Memory B cell (primary cell): ENCODE data around the gene RPE.

Experiments used
- ATAC-seq: fragments of 150-1000 bp; cut with Tn5 transposase; 2 replicates; pipeline ENCODE4 v1.10.0; 2021; ENCODE audit warnings: low read depth, mild to moderate bottlenecking, moderate library complexity
- DNase-seq, 2 donors: peaks; one replicate each; pipeline ENCODE4 v3.0.0; 2022; ENCODE audit warnings: low spot score in 2 of 2
- H3K27ac Mint-ChIP-seq: one replicate; pipeline ENCODE4 v1.8.0; 2022; ENCODE audit warnings: mild to moderate bottlenecking, moderate library complexity, mixed read lengths
- H3K27me3 Mint-ChIP-seq: one replicate; pipeline ENCODE4 v1.8.0; 2022; ENCODE audit warnings: mixed read lengths
- H3K36me3 Mint-ChIP-seq: one replicate; pipeline ENCODE4 v1.8.0; 2022; ENCODE audit warnings: mild to moderate bottlenecking, mixed read lengths
- H3K4me1 Mint-ChIP-seq: one replicate; pipeline ENCODE4 v1.8.0; 2022; ENCODE audit warnings: mixed read lengths
- H3K4me3 Mint-ChIP-seq: one replicate; pipeline ENCODE4 v1.8.0; 2022; ENCODE audit warnings: mild to moderate bottlenecking, moderate library complexity, mixed read lengths
- H3K9me3 Mint-ChIP-seq: one replicate; pipeline ENCODE4 v1.8.0; 2022; ENCODE audit warnings: mixed read lengths

RPE gene

DNA sequence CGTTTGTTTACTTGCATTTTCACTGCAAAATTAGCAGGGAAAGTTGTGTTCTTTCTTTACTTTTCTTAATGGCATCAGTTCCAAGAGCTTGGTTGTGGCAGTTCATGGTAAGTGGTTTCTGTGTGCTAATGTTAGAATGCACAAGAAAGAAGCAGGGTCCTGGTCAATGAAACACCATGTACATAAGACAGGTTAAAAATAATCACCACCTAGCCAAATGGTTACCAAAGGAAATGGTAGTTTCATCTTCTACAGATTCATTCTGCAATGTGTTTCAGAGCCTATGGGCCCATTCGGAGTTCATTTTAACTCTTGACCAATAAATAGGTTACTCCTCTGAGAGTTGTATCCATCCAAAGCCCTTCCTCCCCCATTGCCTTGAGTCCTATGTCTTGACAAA is 18.1 kb upstream of the RPE start:
- Mint-ChIP-seq H3K4me3 (no peak overlapping the region), H3K36me3 (no peaks in the 10 kb centered on the region), H3K27ac (no peak overlapping the region), H3K9me3 (no peaks in the 10 kb centered on the region), H3K4me1 (peaks cover 2% of the 10 kb centered on the region), H3K27me3 (peaks cover 4% of the 10 kb centered on the region)
- DNase-seq (no peak), ATAC-seq (no peak)

GRCh38 chr2:209985874-209986273 is 16.6 kb upstream of the RPE start:
- no peaks in the 10 kb centered on the region for H3K36me3 Mint-ChIP-seq
- H3K27ac Mint-ChIP-seq = no peak overlapping the region
- ATAC-seq (no peak), DNase-seq (no peak)
- H3K4me3 Mint-ChIP-seq = no peak overlapping the region
- H3K4me1 Mint-ChIP-seq = peaks cover 2% of the 10 kb centered on the region
- no peaks in the 10 kb centered on the region for H3K9me3 Mint-ChIP-seq
- H3K27me3 Mint-ChIP-seq = peaks cover 3% of the 10 kb centered on the region

DNA sequence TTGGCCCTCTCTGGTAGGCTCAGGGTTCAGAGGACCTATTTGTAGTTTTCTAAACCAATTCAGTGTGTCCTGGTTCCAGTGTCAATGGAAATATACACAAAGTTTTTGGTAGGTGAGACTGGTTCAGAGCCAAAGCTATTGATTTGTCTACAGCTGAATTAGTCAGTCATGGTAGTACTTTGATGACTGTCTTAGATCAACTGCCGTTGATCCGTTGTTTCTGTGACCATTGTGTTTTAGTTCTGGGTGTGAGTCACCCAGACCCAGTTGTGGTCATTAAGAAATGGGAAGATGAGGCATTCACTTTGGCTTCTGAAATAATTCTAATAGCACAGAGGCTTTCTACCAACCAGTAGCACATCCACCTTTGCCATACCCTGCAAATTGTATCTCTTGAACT is 16.0 kb upstream of the RPE start:
- peaks cover 3% of the 10 kb centered on the region for H3K27me3 Mint-ChIP-seq
- DNase-seq = no peak

GRCh38 chr2:209988010-209988409 is 14.4 kb upstream of the RPE start:
- peaks cover 2% of the 10 kb centered on the region for H3K4me1 Mint-ChIP-seq
- peak overlapping the region; percentile 5 for H3K4me3 Mint-ChIP-seq
- ATAC-seq (peak; percentile 64), DNase-seq (no peak)
- no peaks in the 10 kb centered on the region for H3K9me3 Mint-ChIP-seq
- H3K27me3 Mint-ChIP-seq = peaks cover 3% of the 10 kb centered on the region
- H3K27ac Mint-ChIP-seq = no peak overlapping the region
- H3K36me3 Mint-ChIP-seq = no peaks in the 10 kb centered on the region

More for the DNA sequence above, 16.0 kb upstream of the RPE start:
- Mint-ChIP-seq H3K4me1 (peaks cover 2% of the 10 kb centered on the region), H3K9me3 (no peaks in the 10 kb centered on the region), H3K4me3 (no peak overlapping the region), H3K27ac (no peak overlapping the region), H3K36me3 (no peaks in the 10 kb centered on the region)
- ATAC-seq = no peak

GRCh38 chr2:209990838-209991237 is 11.6 kb upstream of the RPE start:
- H3K36me3 Mint-ChIP-seq = no peaks in the 10 kb centered on the region
- peaks cover 3% of the 10 kb centered on the region for H3K27me3 Mint-ChIP-seq
- DNase-seq (no peak), ATAC-seq (no peak)
- no peak overlapping the region for H3K4me3 Mint-ChIP-seq
- H3K27ac Mint-ChIP-seq = no peak overlapping the region
- peaks cover under 1% of the 10 kb centered on the region for H3K4me1 Mint-ChIP-seq
- H3K9me3 Mint-ChIP-seq = no peaks in the 10 kb centered on the region

DNA sequence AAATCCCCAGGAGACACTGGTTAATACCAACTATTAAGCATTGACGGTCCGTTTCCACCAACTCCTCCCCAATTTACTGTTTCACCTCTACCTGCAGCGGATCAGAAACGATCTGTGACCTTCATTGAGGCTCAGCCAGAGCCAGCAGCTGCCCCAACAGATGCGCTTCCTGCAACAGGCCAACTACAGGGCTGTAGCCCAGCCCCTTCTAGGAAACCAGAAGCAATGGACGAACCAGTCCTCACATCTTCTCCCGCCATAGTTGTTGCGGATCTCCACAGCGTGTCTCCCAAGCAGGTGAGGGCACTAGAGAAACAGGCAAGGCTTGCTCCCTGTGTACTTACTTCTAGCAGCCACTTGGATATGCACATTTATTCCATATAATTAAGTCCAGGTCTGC is 8.5 kb upstream of the RPE start:
- DNase-seq (no peak), ATAC-seq (no peak)
- Mint-ChIP-seq H3K4me3 (no peak overlapping the region), H3K9me3 (no peaks in the 10 kb centered on the region), H3K27ac (no peak overlapping the region), H3K27me3 (peaks cover 3% of the 10 kb centered on the region), H3K4me1 (no peaks in the 10 kb centered on the region), H3K36me3 (no peaks in the 10 kb centered on the region)

GRCh38 chr2:209998596-209998995 is 3.8 kb upstream of the RPE start:
- DNase-seq (no peak), ATAC-seq (no peak)
- H3K27me3 Mint-ChIP-seq = peaks cover 3% of the 10 kb centered on the region
- H3K36me3 Mint-ChIP-seq = no peaks in the 10 kb centered on the region
- H3K9me3 Mint-ChIP-seq = no peaks in the 10 kb centered on the region
- H3K4me3 Mint-ChIP-seq = no peak overlapping the region
- peaks cover 11% of the 10 kb centered on the region for H3K4me1 Mint-ChIP-seq
- H3K27ac Mint-ChIP-seq = no peak overlapping the region

DNA sequence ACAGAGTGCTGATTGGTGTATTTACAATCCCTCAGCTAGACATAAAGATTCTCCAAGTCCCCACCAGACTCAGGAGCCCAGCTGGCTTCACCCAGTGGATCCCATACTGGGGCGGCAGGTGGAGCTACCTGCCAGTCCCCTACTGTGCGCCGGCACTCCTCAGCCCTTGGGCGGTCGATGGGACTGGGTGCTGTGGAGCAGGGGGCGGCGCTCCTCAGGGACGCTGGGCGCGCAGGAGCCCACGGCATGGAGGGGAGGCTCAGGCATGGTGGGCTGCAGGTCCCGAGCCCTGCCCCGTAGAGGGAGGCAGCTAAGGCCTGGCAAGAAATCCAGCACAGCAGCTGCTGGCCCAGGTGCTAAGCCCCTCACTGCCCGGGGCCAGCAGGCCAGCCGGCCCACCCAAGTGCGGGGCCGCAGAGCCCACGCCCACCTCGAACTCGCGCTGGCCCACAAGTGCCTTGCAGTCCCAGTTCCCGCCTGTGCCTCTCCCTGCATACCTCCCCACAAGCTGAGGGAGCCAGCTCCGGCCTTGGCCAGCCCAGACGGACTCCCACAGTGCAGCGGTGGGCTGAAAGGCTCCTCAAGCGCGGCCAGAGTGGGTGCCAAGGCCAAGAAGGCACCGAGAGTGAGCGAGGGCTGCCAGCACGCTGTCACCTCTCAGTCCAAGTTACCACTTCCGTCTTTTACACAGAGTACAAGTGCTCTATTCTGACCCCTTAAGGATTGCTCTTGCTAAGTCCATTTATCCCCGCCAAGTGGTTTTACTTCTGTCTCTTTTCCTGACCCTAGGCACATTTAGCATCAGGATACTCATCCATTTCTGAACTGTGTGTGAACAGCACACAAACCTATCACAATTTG is 1.7 kb upstream of the RPE start:
- no peak overlapping the region for H3K4me3 Mint-ChIP-seq
- H3K27me3 Mint-ChIP-seq = no peaks in the 10 kb centered on the region
- peaks cover 23% of the 10 kb centered on the region for H3K4me1 Mint-ChIP-seq
- H3K27ac Mint-ChIP-seq = no peak overlapping the region
- DNase-seq (no peak), ATAC-seq (no peak)
- no peaks in the 10 kb centered on the region for H3K9me3 Mint-ChIP-seq
- no peaks in the 10 kb centered on the region for H3K36me3 Mint-ChIP-seq

DNA sequence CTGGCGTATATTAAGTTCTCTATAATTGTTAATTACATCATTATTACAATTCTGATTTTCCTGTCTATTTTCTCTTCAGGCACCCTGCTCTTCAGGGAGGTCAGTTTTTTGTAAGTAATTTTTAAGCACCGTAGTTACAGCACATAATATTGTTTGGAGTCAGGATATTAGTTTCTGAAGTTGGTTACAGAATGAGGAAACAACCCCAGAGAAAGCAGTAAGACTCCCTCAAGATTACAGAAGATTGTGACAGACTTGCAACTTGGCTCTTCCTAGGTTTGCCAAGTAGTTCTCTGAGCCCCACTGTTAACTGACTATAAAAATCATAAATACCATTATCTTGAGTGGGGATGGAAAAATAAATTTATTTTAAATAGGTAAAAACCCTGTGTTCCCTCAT is 921 bp downstream of the RPE start:
- Mint-ChIP-seq H3K4me3 (peak overlapping the region; percentile 84), H3K4me1 (peaks cover 37% of the 10 kb centered on the region), H3K27me3 (no peaks in the 10 kb centered on the region), H3K9me3 (no peaks in the 10 kb centered on the region), H3K27ac (peak overlapping the region; percentile 96), H3K36me3 (peaks cover 3% of the 10 kb centered on the region)
- ATAC-seq = no peak
- no peak for DNase-seq

GRCh38 chr2:210004881-210005280 is 2.4 kb downstream of the RPE start:
- Mint-ChIP-seq H3K27ac (peak overlapping the region; percentile 53), H3K9me3 (no peaks in the 10 kb centered on the region)

GRCh38 chr2:210007895-210008294 is 5.5 kb downstream of the RPE start:
- Mint-ChIP-seq H3K27me3 (no peaks in the 10 kb centered on the region), H3K4me3 (no peak overlapping the region), H3K9me3 (no peaks in the 10 kb centered on the region), H3K27ac (no peak overlapping the region), H3K36me3 (peaks cover 14% of the 10 kb centered on the region), H3K4me1 (peaks cover 35% of the 10 kb centered on the region)
- DNase-seq (no peak), ATAC-seq (no peak)

More at GRCh38 chr2:210004881-210005280, 2.4 kb downstream of the RPE start:
- ATAC-seq (no peak), DNase-seq (no peak)
- peaks cover 4% of the 10 kb centered on the region for H3K36me3 Mint-ChIP-seq
- peaks cover 38% of the 10 kb centered on the region for H3K4me1 Mint-ChIP-seq
- H3K27me3 Mint-ChIP-seq = no peaks in the 10 kb centered on the region
- peak overlapping the region; percentile 19 for H3K4me3 Mint-ChIP-seq

GRCh38 chr2:210009126-210009525 is 6.7 kb downstream of the RPE start:
- H3K9me3 Mint-ChIP-seq = no peaks in the 10 kb centered on the region
- DNase-seq (no peak), ATAC-seq (no peak)
- H3K36me3 Mint-ChIP-seq = peaks cover 18% of the 10 kb centered on the region
- H3K27me3 Mint-ChIP-seq = no peaks in the 10 kb centered on the region
- H3K27ac Mint-ChIP-seq = no peak overlapping the region
- H3K4me3 Mint-ChIP-seq = no peak overlapping the region
- H3K4me1 Mint-ChIP-seq = peaks cover 33% of the 10 kb centered on the region

GRCh38 chr2:210009896-210010295 is 7.5 kb downstream of the RPE start:
- H3K4me3 Mint-ChIP-seq = no peak overlapping the region

GRCh38 chr2:210020138-210020537 is 17.7 kb downstream of the RPE start:
- H3K36me3 Mint-ChIP-seq = peaks cover 30% of the 10 kb centered on the region
- H3K27ac Mint-ChIP-seq = no peak overlapping the region
- no peak for ATAC-seq
- H3K4me1 Mint-ChIP-seq = no peaks in the 10 kb centered on the region
- no peaks in the 10 kb centered on the region for H3K27me3 Mint-ChIP-seq
- no peak overlapping the region for H3K4me3 Mint-ChIP-seq
- no peak for DNase-seq
- no peaks in the 10 kb centered on the region for H3K9me3 Mint-ChIP-seq

More at GRCh38 chr2:210009896-210010295, 7.5 kb downstream of the RPE start:
- Mint-ChIP-seq H3K27ac (no peak overlapping the region), H3K36me3 (peaks cover 21% of the 10 kb centered on the region), H3K4me1 (peaks cover 28% of the 10 kb centered on the region), H3K27me3 (no peaks in the 10 kb centered on the region), H3K9me3 (no peaks in the 10 kb centered on the region)
- ATAC-seq (no peak), DNase-seq (no peak)

GRCh38 chr2:210022824-210023223 is 20.4 kb downstream of the RPE start:
- H3K4me3 Mint-ChIP-seq = no peak overlapping the region
- H3K36me3 Mint-ChIP-seq = peaks cover 19% of the 10 kb centered on the region
- no peak for DNase-seq
- H3K27ac Mint-ChIP-seq = peak overlapping the region; percentile 59
- no peaks in the 10 kb centered on the region for H3K4me1 Mint-ChIP-seq
- no peaks in the 10 kb centered on the region for H3K9me3 Mint-ChIP-seq
- ATAC-seq = no peak
- no peaks in the 10 kb centered on the region for H3K27me3 Mint-ChIP-seq
